Neural progenitor cell (in vitro differentiated cells): ENCODE measurements around the gene PRRX2. TPM values are rescaled to one million over a fixed set of nuclear protein-coding genes. Genes with fewer than 3 reads are reported as not detected.

Source experiments
- DNase-seq: peaks from one replicate; pipeline ENCODE4 v3.0.0-alpha.2; 2016; ENCODE audit warnings: low spot score
- H2AFZ ChIP-seq: fragments of 200-600 bp; sonication (generic); replicated peaks from 2 replicates; pipeline ENCODE4 v1.6.1; 2016; ENCODE audit warnings: antibody characterized with exemption
- H3F3A ChIP-seq: fragments of 200-600 bp; sonication (generic); 2 replicates; pipeline ENCODE4 v1.6.1; 2016; ENCODE audit warnings: antibody characterized with exemption, low read depth
- H3K27ac ChIP-seq: fragments of 200-600 bp; sonication (generic); 2 replicates; pipeline ENCODE4 v1.5.1; 2016; ENCODE audit warnings: mild to moderate bottlenecking
- H3K27me3 ChIP-seq: fragments of 200-600 bp; sonication (generic); 2 replicates; pipeline ENCODE4 v1.6.1; 2016; ENCODE audit warnings: mild to moderate bottlenecking, moderate library complexity
- H3K36me3 ChIP-seq: fragments of 200-600 bp; sonication (generic); 2 replicates; pipeline ENCODE4 v1.5.1; 2016
- H3K4me1 ChIP-seq: fragments of 200-600 bp; sonication (generic); 2 replicates; pipeline ENCODE4 v1.6.1; 2016; ENCODE audit warnings: mixed run types
- H3K4me2 ChIP-seq: fragments of 200-600 bp; sonication (generic); 2 replicates; pipeline ENCODE4 v1.6.1; 2016
- H3K4me3 ChIP-seq: fragments of 200-600 bp; sonication (generic); 2 replicates; pipeline ENCODE4 v1.5.1; 2016
- H3K79me2 ChIP-seq: fragments of 200-600 bp; sonication (generic); 2 replicates; pipeline ENCODE4 v1.6.1; 2016; ENCODE audit warnings: low read depth
- H3K9ac ChIP-seq: fragments of 200-600 bp; sonication (generic); 2 replicates; pipeline ENCODE4 v1.6.1; 2016
- H3K9me3 ChIP-seq: fragments of 200-600 bp; sonication (generic); 2 replicates; pipeline ENCODE4 v1.5.1; 2016; ENCODE audit warnings: low read depth
- H4K20me1 ChIP-seq: fragments of 200-600 bp; sonication (generic); 2 replicates; pipeline ENCODE4 v1.6.1; 2016; ENCODE audit warnings: low read depth
- H3K27ac Mint-ChIP-seq: 3 replicates; pipeline ENCODE4 v1.8.0; 2021; ENCODE audit warnings: mixed read lengths
- H3K27me3 Mint-ChIP-seq: 2 replicates; pipeline ENCODE4 v1.8.0; 2022; ENCODE audit warnings: low read depth, mild to moderate bottlenecking, inconsistent platforms, moderate library complexity, mixed read lengths; ENCODE audit not compliant: insufficient read depth
- H3K36me3 Mint-ChIP-seq: 3 replicates; pipeline ENCODE4 v1.8.0; 2021; ENCODE audit warnings: mixed read lengths
- H3K4me1 Mint-ChIP-seq: 3 replicates; pipeline ENCODE4 v1.8.0; 2021; ENCODE audit warnings: mixed read lengths
- H3K4me3 Mint-ChIP-seq: 3 replicates; pipeline ENCODE4 v1.8.0; 2021; ENCODE audit warnings: mild to moderate bottlenecking, moderate library complexity, mixed read lengths
- H3K9me3 Mint-ChIP-seq: 3 replicates; pipeline ENCODE4 v1.8.0; 2020; ENCODE audit warnings: mixed read lengths
- CTCF ChIP-seq: fragments of 200-600 bp; sonication (generic); IDR thresholded peaks from 2 replicates; pipeline ENCODE4 v1.5.1; 2017; ENCODE audit warnings: antibody characterized with exemption, mild to moderate bottlenecking
- EZH2 ChIP-seq: fragments of 200-600 bp; sonication (generic); IDR thresholded peaks from 2 replicates; pipeline ENCODE4 v1.6.1; 2017; ENCODE audit warnings: antibody characterized with exemption, mild to moderate bottlenecking, moderate library complexity
- EZH2phosphoT487 ChIP-seq: fragments of 200-600 bp; sonication (generic); IDR thresholded peaks from 2 replicates; pipeline ENCODE4 v1.6.1; 2017; ENCODE audit warnings: antibody characterized with exemption
- total RNA-seq: library from RNA; depleted of rRNA; stranded (reverse); fragments of >200 nt; gene quantifications from 2 replicates; pipeline ENCODE4 v1.2.3, GENCODE V29; 2015; ENCODE audit warnings: low replicate concordance

The PRRX2 gene
- total RNA-seq, 1 donor from 2014 or later: 1.5 TPM

GRCh38 chr9:129685933-129686259 is 20.4 kb downstream of the PRRX2 start:
- Histone ChIP-seq H3K9me3 (no peaks in the 10 kb centered on the region), H3K27ac (no peak overlapping the region), H3K27me3 (no peaks in the 10 kb centered on the region), H3K4me3 (no peak overlapping the region), H3K79me2 (no peaks in the 10 kb centered on the region), H3K4me2 (no peak overlapping the region), H2AFZ (no peak overlapping the region), H3F3A (peaks cover 2% of the 10 kb centered on the region), H3K9ac (no peak overlapping the region), H3K4me1 (no peaks in the 10 kb centered on the region), H3K36me3 (no peaks in the 10 kb centered on the region), H4K20me1 (no peaks in the 10 kb centered on the region)
- no peak for DNase-seq
- peaks cover 2% of the 10 kb centered on the region for H3K4me1 Mint-ChIP-seq
- H3K27me3 Mint-ChIP-seq: peaks cover 11% of the 10 kb centered on the region
- H3K36me3 Mint-ChIP-seq: no peaks in the 10 kb centered on the region
- TF ChIP-seq EZH2 (no peak), CTCF (no peak), EZH2phosphoT487 (no peak)
- no peak overlapping the region for H3K27ac Mint-ChIP-seq
- H3K4me3 Mint-ChIP-seq: no peak overlapping the region
- no peaks in the 10 kb centered on the region for H3K9me3 Mint-ChIP-seq

- no peak overlapping the region for H2AFZ ChIP-seq
- no peak overlapping the region for H3K9ac ChIP-seq
- H3K27me3 ChIP-seq: no peaks in the 10 kb centered on the region
- TF ChIP-seq EZH2phosphoT487 (no peak), EZH2 (no peak), CTCF (no peak)
- no peaks in the 10 kb centered on the region for H3K79me2 ChIP-seq
- Mint-ChIP-seq H3K4me3 (peak overlapping the region; percentile 15), H3K27me3 (peaks cover 15% of the 10 kb centered on the region), H3K9me3 (no peaks in the 10 kb centered on the region), H3K27ac (no peak overlapping the region), H3K36me3 (no peaks in the 10 kb centered on the region), H3K4me1 (peaks cover 2% of the 10 kb centered on the region)
- H3K4me2 ChIP-seq: no peak overlapping the region
- H3K9me3 ChIP-seq: no peaks in the 10 kb centered on the region
- no peaks in the 10 kb centered on the region for H3K4me1 ChIP-seq
- DNase-seq: no peak
- no peak overlapping the region for H3K4me3 ChIP-seq
- H3K27ac ChIP-seq: no peak overlapping the region
- no peaks in the 10 kb centered on the region for H4K20me1 ChIP-seq
- H3F3A ChIP-seq: peaks cover 2% of the 10 kb centered on the region
- no peaks in the 10 kb centered on the region for H3K36me3 ChIP-seq
Measured at GRCh38 chr9:129686736-129687135, 21.3 kb downstream of the PRRX2 start.

GRCh38 chr9:129687391-129687790 is 21.9 kb downstream of the PRRX2 start:
- no peaks in the 10 kb centered on the region for H3K36me3 ChIP-seq
- H3K9ac ChIP-seq: no peak overlapping the region
- peaks cover 2% of the 10 kb centered on the region for H3F3A ChIP-seq
- Mint-ChIP-seq H3K27me3 (peaks cover 12% of the 10 kb centered on the region), H3K36me3 (no peaks in the 10 kb centered on the region), H3K4me1 (peaks cover 2% of the 10 kb centered on the region), H3K4me3 (peak overlapping the region; percentile 35), H3K9me3 (no peaks in the 10 kb centered on the region), H3K27ac (no peak overlapping the region)
- no peak for DNase-seq
- TF ChIP-seq CTCF (no peak), EZH2 (no peak), EZH2phosphoT487 (no peak)
- no peaks in the 10 kb centered on the region for H3K27me3 ChIP-seq
- H3K9me3 ChIP-seq: no peaks in the 10 kb centered on the region
- no peaks in the 10 kb centered on the region for H4K20me1 ChIP-seq
- no peak overlapping the region for H2AFZ ChIP-seq
- H3K4me1 ChIP-seq: no peaks in the 10 kb centered on the region
- no peaks in the 10 kb centered on the region for H3K79me2 ChIP-seq
- H3K4me3 ChIP-seq: no peak overlapping the region
- no peak overlapping the region for H3K4me2 ChIP-seq
- H3K27ac ChIP-seq: no peak overlapping the region
